IMR-90 (cell line): ENCODE data around the gene GPATCH2L. TPM values are rescaled to one million over a fixed set of nuclear protein-coding genes. Genes with fewer than 3 reads are reported as not detected.

Experiments used
- ATAC-seq: fragments of 200-7000 bp; cut with Tn5 transposase; 2 replicates; pipeline ENCODE4 v1.9.1; 2020; ENCODE audit warnings: low read depth, mild to moderate bottlenecking, moderate library complexity
- BruUV-seq: library from RNA; stranded (reverse); fragments of 400-500 nt; replicated peaks from 2 replicates; lab custom pipeline; 2021; lab: Mats Ljungman, UMichigan
- CTCF ChIA-PET: fragments of 300-600 bp; formaldehyde crosslinking; extraction: SDS; loops from one replicate; lab custom pipeline; 2021; ENCODE audit warnings: antibody characterized with exemption; lab: Yijun Ruan, JAX
- POLR2A ChIA-PET: fragments of 300-600 bp; sonication (Branson Sonifier 250); formaldehyde crosslinking; loops from one replicate; lab custom pipeline; 2022; ENCODE audit warnings: antibody characterized with exemption; ENCODE audit not compliant: unreplicated experiment; lab: Charles Lee
- DNase-seq: peaks from one replicate; pipeline ENCODE4 v3.0.0; 2013
- H2AFZ ChIP-seq: replicated peaks from 2 replicates; pipeline ENCODE3; 2013; ENCODE audit warnings: low read length, mild to moderate bottlenecking; ENCODE audit not compliant: poor library complexity
- H2AK5ac ChIP-seq: 2 replicates; pipeline ENCODE4 v1.6.1; 2013; ENCODE audit warnings: low read depth, low read length, inconsistent platforms
- H2AK9ac ChIP-seq: replicated peaks from 2 replicates; pipeline ENCODE3; 2013; ENCODE audit warnings: mild to moderate bottlenecking, low read depth, low read length, moderate library complexity; ENCODE audit not compliant: poor library complexity
- H2BK120ac ChIP-seq: 2 replicates; pipeline ENCODE4 v1.6.1; 2013; ENCODE audit warnings: low read depth, low read length, inconsistent platforms
- H2BK15ac ChIP-seq: 3 replicates; pipeline ENCODE4 v1.6.1; 2013; ENCODE audit warnings: low read depth, low read length, inconsistent platforms
- H2BK20ac ChIP-seq: 2 replicates; pipeline ENCODE4 v1.6.1; 2013; ENCODE audit warnings: low read depth, mild to moderate bottlenecking, inconsistent platforms, low read length, moderate library complexity
- H2BK5ac ChIP-seq: 2 replicates; pipeline ENCODE4 v1.6.1; 2013; ENCODE audit warnings: mild to moderate bottlenecking, low read depth, low read length, inconsistent platforms; ENCODE audit not compliant: poor library complexity, severe bottlenecking
- H3K14ac ChIP-seq: replicated peaks from 2 replicates; pipeline ENCODE4 v1.6.1; 2013; ENCODE audit warnings: low read depth, low read length, inconsistent platforms
- H3K18ac ChIP-seq: 2 replicates; pipeline ENCODE4 v1.6.1; 2013; ENCODE audit warnings: low read depth, low read length, control low read depth
- H3K23ac ChIP-seq: 2 replicates; pipeline ENCODE4 v1.6.1; 2013; ENCODE audit warnings: low read depth, low read length, inconsistent platforms
- H3K27ac ChIP-seq: 2 replicates; pipeline ENCODE4 v1.5.1; 2013; ENCODE audit warnings: mild to moderate bottlenecking, control low read depth, low read length; ENCODE audit not compliant: insufficient read depth
- H3K27me3 ChIP-seq: 2 replicates; pipeline ENCODE4 v1.6.1; 2013; ENCODE audit warnings: low read length; ENCODE audit not compliant: control insufficient read depth, insufficient read depth
- H3K36me3 ChIP-seq: 2 replicates; pipeline ENCODE4 v1.6.1; 2013; ENCODE audit warnings: low read length, mixed read lengths; ENCODE audit not compliant: control insufficient read depth, insufficient read depth
- H3K4ac ChIP-seq: 2 replicates; pipeline ENCODE4 v1.6.1; 2013; ENCODE audit warnings: low read depth, low read length, inconsistent platforms
- H3K4me1 ChIP-seq: 2 replicates; pipeline ENCODE4 v1.6.1; 2013; ENCODE audit warnings: low read length, mixed read lengths; ENCODE audit not compliant: control insufficient read depth, insufficient read depth
- H3K4me2 ChIP-seq: 2 replicates; pipeline ENCODE4 v1.6.1; 2013; ENCODE audit warnings: low read depth, mild to moderate bottlenecking, control low read depth, low read length, moderate library complexity
- H3K4me3 ChIP-seq: 2 replicates; pipeline ENCODE4 v1.5.1; 2013; ENCODE audit warnings: low read depth, mild to moderate bottlenecking, control low read depth, low read length, moderate library complexity; ENCODE audit not compliant: insufficient read depth
- H3K56ac ChIP-seq: 2 replicates; pipeline ENCODE4 v1.6.1; 2013; ENCODE audit warnings: low read length, inconsistent platforms; ENCODE audit not compliant: insufficient read depth; ENCODE audit errors: extremely low read depth
- H3K79me1 ChIP-seq, 2 experiments: 2 replicates each; pipeline ENCODE4 v1.6.1; 2013; ENCODE audit warnings: low read length in 2 of 2, inconsistent platforms in 1 of 2, low read depth in 1 of 2
- H3K9ac ChIP-seq: 2 replicates; pipeline ENCODE4 v1.6.1; 2013; ENCODE audit warnings: low read depth, low read length, control low read depth
- H3K9me1 ChIP-seq: 2 replicates; pipeline ENCODE4 v1.6.1; 2013; ENCODE audit warnings: low read length, inconsistent platforms; ENCODE audit not compliant: insufficient read depth
- H3K9me3 ChIP-seq: 2 replicates; pipeline ENCODE4 v1.6.1; 2013; ENCODE audit warnings: low read length; ENCODE audit not compliant: control insufficient read depth, insufficient read depth
- H4K20me1 ChIP-seq: 2 replicates; pipeline ENCODE4 v1.6.1; 2013; ENCODE audit warnings: low read length, inconsistent platforms; ENCODE audit not compliant: insufficient read depth
- H4K5ac ChIP-seq: 2 replicates; pipeline ENCODE4 v1.6.1; 2013; ENCODE audit warnings: mild to moderate bottlenecking, low read depth, low read length, control low read depth
- H4K8ac ChIP-seq, 2 experiments: 2 replicates each; pipeline ENCODE4 v1.6.1; 2013; ENCODE audit warnings: low read depth in 2 of 2, low read length in 2 of 2, control low read depth in 1 of 2, inconsistent platforms in 1 of 2
- H4K91ac ChIP-seq: 2 replicates; pipeline ENCODE4 v1.6.1; 2013; ENCODE audit warnings: low read depth, low read length, inconsistent platforms; ENCODE audit not compliant: insufficient read depth
- BHLHE40 ChIP-seq: fragments of 150-350 bp; IDR thresholded peaks from 2 replicates; pipeline ENCODE4 v1.6.1; 2016; ENCODE audit warnings: mild to moderate bottlenecking, low read depth, low read length
- FOS ChIP-seq: fragments of 150-350 bp; IDR thresholded peaks from 2 replicates; pipeline ENCODE4 v1.6.1; 2016; ENCODE audit warnings: low read depth, low read length
- POLR2A ChIP-seq: IDR thresholded peaks from 2 replicates; pipeline ENCODE4 v1.6.1; 2012; ENCODE audit warnings: mild to moderate bottlenecking, low read depth, low read length
- RCOR1 ChIP-seq: IDR thresholded peaks from 2 replicates; pipeline ENCODE4 v1.6.1; 2012; ENCODE audit warnings: mild to moderate bottlenecking, low read length, improper control_type of control experiment; ENCODE audit not compliant: insufficient replicate concordance
- RFX5 ChIP-seq: IDR thresholded peaks from 2 replicates; pipeline ENCODE4 v1.8.0; 2012; ENCODE audit warnings: low read depth, mild to moderate bottlenecking, low read length, moderate library complexity
- SMC3 ChIP-seq: fragments of 150-350 bp; IDR thresholded peaks from 2 replicates; pipeline ENCODE4 v1.6.1; 2016; ENCODE audit warnings: low read depth, mild to moderate bottlenecking, antibody characterized with exemption, low read length, moderate library complexity
- WGBS, 2 experiments: methylation state at CpG; one replicate each; pipeline versions ENCODE4 v1.1.5 to v1.1.7; 2013; ENCODE audit warnings: missing lambda C conversion rate in 2 of 2; ENCODE audit not compliant: insufficient read length in 1 of 2; ENCODE audit errors: extremely low coverage in 2 of 2; 5-methylcytosine and 5-hydroxymethylcytosine counted together
- dilution Hi-C: fragments of 300-500 bp; cut with HindIII; formaldehyde crosslinking; loops from one replicate; pipeline ENCODE4 v1.14.3; 2018; ENCODE audit warnings: low sequenced_read_pairs; ENCODE audit not compliant: unreplicated experiment
- in situ Hi-C: fragments of 300-500 bp; cut with MboI; formaldehyde crosslinking; loops from 3 replicates; pipeline ENCODE4 v1.14.3; 2019; ENCODE audit warnings: low sequenced_read_pairs, inconsistent platforms, mixed read lengths
- intact Hi-C: fragments of 100-400 bp; cut with micrococcal nuclease; formaldehyde crosslinking; loops from 2 replicates; pipeline ENCODE4 v1.10.0; 2022
- polyA plus RNA-seq, 3 experiments: library from polyadenylated mRNA; depleted of rRNA; stranded (reverse); fragments of >200 nt; gene quantifications; 2 replicates each; pipeline ENCODE4 v1.2.3, GENCODE V29; 2012; ENCODE audit warnings: low replicate concordance in 1 of 3
- total RNA-seq: library from RNA; depleted of rRNA; stranded (reverse); fragments of >200 nt; gene quantifications from 2 replicates; pipeline ENCODE4 v1.2.3, GENCODE V29; 2012

Gene GPATCH2L
- total and polyA plus RNA-seq, 2 of the 4 experiments (the other 2 are of a cell fraction), result 15.6 to 51.4 TPM

- Histone ChIP-seq H4K5ac (no peak overlapping the region), H2BK15ac (no peak overlapping the region), H3K9me1 (no peaks in the 10 kb centered on the region; the same call in 1 of the 2 replicates), H3K4me2 (no peak overlapping the region), H4K91ac (no peak overlapping the region), H3K18ac (no peak overlapping the region), H3K14ac (no peak overlapping the region), H3K79me1 (peaks cover 5 to 31% of the 10 kb centered on the region in 2 experiments; a peak in 3 of 4 replicates), H3K27me3 (no peaks in the 10 kb centered on the region), H2AFZ (no peak overlapping the region), H3K23ac (no peak overlapping the region), H3K56ac (no peak overlapping the region), H3K4me1 (no peaks in the 10 kb centered on the region), H3K9ac (no peak overlapping the region), H2BK20ac (no peak overlapping the region), H2AK9ac (no peak overlapping the region), H2BK120ac (no peak overlapping the region), H3K9me3 (no peaks in the 10 kb centered on the region), H3K36me3 (peaks cover 31% of the 10 kb centered on the region), H3K4me3 (no peak overlapping the region), H3K4ac (no peak overlapping the region), H3K27ac (no peak overlapping the region), H2BK5ac (no peak overlapping the region), H4K8ac (no peak overlapping the region), H2AK5ac (no peak overlapping the region), H4K20me1 (peaks cover 2% of the 10 kb centered on the region; the same call in 1 of the 2 replicates)
- dilution Hi-C loops (no loop called here), in situ Hi-C loops (no loop called here), intact Hi-C loops (no loop called here)
- no peak for DNase-seq
- no peak for ATAC-seq
- BruUV-seq, result no TSS peak
- ChIA-PET CTCF (interaction anchor here (0.6 to 1.6 kb wide), 5 partner anchors 9 to 262 kb away, joined by 3 to 5 read pairs (median 3); no protein-coding TSS in a partner anchor), POLR2A (interaction anchor here (0.6 kb wide), 1 partner anchor 1105 kb away, joined by 4 read pairs; the partner anchor contains the start of gene ZC2HC1C)
- TF ChIP-seq FOS, result no peak
- TF ChIP-seq BHLHE40, result no peak
- TF ChIP-seq POLR2A, result no peak
- TF ChIP-seq RFX5, result no peak
- TF ChIP-seq RCOR1, result no peak
- no peak for TF ChIP-seq SMC3
- WGBS, 2 experiments, result no CpG with 5 or more reads among the region's 2 CpGs
Measured at GRCh38 chr14:76174982-76175381, 23.3 kb downstream of the GPATCH2L start.
